Activated CD4-positive, alpha-beta memory T cell treated with anti-CD3 and anti-CD28 coated beads, Interleukin-2, amount 10 ng/mL, durations not matched to agents 7 days and 5 days (primary cell): Measurements from ENCODE around the gene ZSCAN32. TPM values are rescaled to one million over a fixed set of nuclear protein-coding genes. Genes with fewer than 3 reads are reported as not detected.

Experiments used
- CTCF ChIA-PET: fragments of 350-600 bp; sonication (Branson Sonifier 250); formaldehyde crosslinking; loops from one replicate; lab custom pipeline; 2021; ENCODE audit warnings: antibody characterized with exemption, inconsistent platforms; lab: Charles Lee
- POLR2A ChIA-PET: fragments of 350-600 bp; sonication (Branson Sonifier 250); formaldehyde crosslinking; loops from one replicate; lab custom pipeline; 2021; ENCODE audit warnings: antibody characterized with exemption; lab: Charles Lee
- DNase-seq: peaks from one replicate; pipeline ENCODE4 v3.0.0-alpha.2; 2020
- H3K27ac Mint-ChIP-seq: one replicate; pipeline ENCODE4 v1.8.0; 2021; ENCODE audit warnings: mild to moderate bottlenecking, mixed read lengths
- H3K27me3 Mint-ChIP-seq: one replicate; pipeline ENCODE4 v1.8.0; 2021; ENCODE audit warnings: mixed read lengths
- H3K36me3 Mint-ChIP-seq: one replicate; pipeline ENCODE4 v1.8.0; 2021; ENCODE audit warnings: low read depth, mixed read lengths
- H3K4me1 Mint-ChIP-seq: one replicate; pipeline ENCODE4 v1.8.0; 2021; ENCODE audit warnings: mixed read lengths
- H3K4me3 Mint-ChIP-seq: one replicate; pipeline ENCODE4 v1.8.0; 2021; ENCODE audit warnings: mild to moderate bottlenecking, mixed read lengths
- H3K9me3 Mint-ChIP-seq: one replicate; pipeline ENCODE4 v1.8.0; 2021; ENCODE audit warnings: mixed read lengths
- total RNA-seq, 2 experiments: library from RNA; stranded (reverse); gene quantifications; one replicate each; pipeline ENCODE4 v1.2.3, GENCODE V29; 2021

ZSCAN32 gene
- total RNA-seq, 2 experiments from 2014 or later = 17.8 to 18.3 TPM

DNA sequence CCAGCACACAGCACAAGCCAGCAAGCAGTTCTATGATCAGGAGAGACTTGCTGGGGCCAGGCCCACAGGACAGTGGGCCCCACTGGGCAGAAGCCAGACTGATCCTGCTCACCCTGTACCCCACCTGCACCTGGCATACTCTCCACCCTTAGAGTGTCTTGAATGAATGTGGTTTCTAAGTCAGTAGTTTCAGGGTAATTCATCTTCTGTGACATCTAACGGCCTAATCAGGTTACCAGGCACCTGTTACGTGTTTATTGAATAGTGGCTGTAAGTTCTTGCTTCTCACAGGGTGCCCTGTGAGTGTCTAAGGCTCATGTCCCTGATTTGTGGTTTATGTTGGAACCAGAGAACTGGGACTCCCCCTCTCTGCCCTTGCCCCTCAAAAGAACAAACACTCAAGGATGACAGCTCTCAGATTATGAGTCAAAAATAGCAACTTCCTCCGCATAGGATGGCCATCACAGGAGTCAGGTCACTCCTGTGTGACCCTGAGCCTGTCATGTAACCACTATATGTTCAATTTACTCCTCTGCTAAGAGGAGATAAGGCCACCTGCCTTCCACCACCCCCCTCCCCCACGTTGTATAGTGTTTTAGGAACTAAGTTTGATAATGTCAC, 52.1 kb downstream of the ZSCAN32 start:
- H3K4me3 Mint-ChIP-seq = no peak overlapping the region
- no peaks in the 10 kb centered on the region for H3K27me3 Mint-ChIP-seq
- peaks cover 2% of the 10 kb centered on the region for H3K4me1 Mint-ChIP-seq
- DNase-seq = no peak
- H3K9me3 Mint-ChIP-seq = peaks cover 14% of the 10 kb centered on the region
- ChIA-PET CTCF (no interaction called here), POLR2A (no interaction called here)
- no peaks in the 10 kb centered on the region for H3K36me3 Mint-ChIP-seq
- no peak overlapping the region for H3K27ac Mint-ChIP-seq

DNA sequence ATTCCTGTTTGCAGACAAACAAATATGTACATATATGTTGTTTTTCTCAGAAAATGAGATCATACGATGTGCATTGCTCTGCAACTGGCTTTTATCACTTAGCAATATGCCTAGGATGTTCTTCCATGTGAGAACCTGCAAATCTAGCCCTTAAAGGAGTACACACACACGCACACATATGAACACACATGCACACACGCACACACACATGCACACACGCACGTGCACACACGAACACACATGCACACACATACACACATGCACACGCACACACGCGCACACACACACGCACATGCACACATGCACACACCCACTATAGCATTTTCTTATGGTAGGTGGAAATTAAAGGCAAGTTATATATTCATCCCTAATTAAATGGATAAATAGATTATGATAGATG, 53.2 kb downstream of the ZSCAN32 start:
- ChIA-PET POLR2A (no interaction called here), CTCF (no interaction called here)
- Mint-ChIP-seq H3K4me3 (no peak overlapping the region), H3K27ac (no peak overlapping the region), H3K27me3 (no peaks in the 10 kb centered on the region), H3K4me1 (no peaks in the 10 kb centered on the region), H3K36me3 (no peaks in the 10 kb centered on the region), H3K9me3 (peaks cover 17% of the 10 kb centered on the region)
- no peak for DNase-seq

DNA sequence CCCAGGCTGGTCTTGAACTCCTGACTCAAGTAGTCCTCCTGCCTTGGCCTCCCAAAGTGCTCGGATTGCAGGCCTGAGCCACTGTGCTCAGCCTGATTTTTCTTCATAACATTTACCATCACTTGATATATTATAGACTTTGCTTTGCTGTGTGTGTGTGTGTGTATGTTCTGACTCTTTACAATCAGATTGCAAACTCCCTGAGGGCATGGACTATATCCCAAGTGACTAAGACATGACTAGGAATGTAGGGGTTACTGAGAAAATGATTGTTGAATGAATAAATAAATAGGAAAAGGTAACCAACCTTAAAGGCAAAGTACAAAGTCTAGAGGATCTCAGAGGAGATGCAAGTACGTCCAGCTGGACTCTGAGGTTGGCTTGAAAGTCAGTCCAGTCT, 54.8 kb downstream of the ZSCAN32 start:
- H3K4me1 Mint-ChIP-seq = no peaks in the 10 kb centered on the region
- POLR2A ChIA-PET = no interaction called here
- no peak for DNase-seq
- H3K27ac Mint-ChIP-seq = no peak overlapping the region
- no peak overlapping the region for H3K4me3 Mint-ChIP-seq
- CTCF ChIA-PET = no interaction called here
- H3K36me3 Mint-ChIP-seq = no peaks in the 10 kb centered on the region
- peaks cover 17% of the 10 kb centered on the region for H3K9me3 Mint-ChIP-seq
- no peaks in the 10 kb centered on the region for H3K27me3 Mint-ChIP-seq

Other genes starting within 250 kb of the ZSCAN32 start
- gene OR1F1, start 212.8 kb downstream of the ZSCAN32 start, total RNA-seq = not detected
- gene ZNF200, start 165.8 kb downstream of the ZSCAN32 start, total RNA-seq = 10 to 100 TPM; 13.1 to 14.9 TPM
- under 1 TPM; 0.15 to 0.23 TPM for gene MEFV, start 144.4 kb downstream of the ZSCAN32 start, total RNA-seq
- 10 to 100 TPM; 19.4 to 21.3 TPM for gene ZNF263, start 117.5 kb downstream of the ZSCAN32 start, total RNA-seq
- gene TIGD7, start 95.6 kb downstream of the ZSCAN32 start, total RNA-seq = 1 to 10 TPM; 5.4 to 7.6 TPM
- 10 to 100 TPM; 34.2 to 36.7 TPM for gene ZNF75A, start 95.5 kb downstream of the ZSCAN32 start, total RNA-seq
- gene OR2C1, start 45.1 kb downstream of the ZSCAN32 start, total RNA-seq = not detected
- 10 to 100 TPM; 11.0 to 12.4 TPM for gene ZNF174, start 211 bp upstream of the ZSCAN32 start, total RNA-seq
- gene ZNF597, start 42.5 kb upstream of the ZSCAN32 start, total RNA-seq = 1 to 10 TPM; 2.1 to 2.2 TPM
- gene NAA60, start 42.7 kb upstream of the ZSCAN32 start, total RNA-seq = 10 to 100 TPM; 46.1 to 46.4 TPM
- not detected for gene C16orf90, start 94.5 kb upstream of the ZSCAN32 start, total RNA-seq
- gene CLUAP1, start 100.0 kb upstream of the ZSCAN32 start, total RNA-seq = 10 to 100 TPM; 21.9 to 24.1 TPM
- 10 to 100 TPM; 95.4 to 97.8 TPM for gene NLRC3, start 176.4 kb upstream of the ZSCAN32 start, total RNA-seq
- 10 to 100 TPM; 14.3 to 14.9 TPM for gene SLX4, start 210.6 kb upstream of the ZSCAN32 start, total RNA-seq